ENCODE results near the gene PRAMEF5.
"Not testable (repeated sequence)": the region's sequence is repeated elsewhere in the genome, so short reads cannot be mapped to it uniquely, and the experiment has no call there.

PRAMEF5 gene

GRCh38 chr1:13247122-13247521, 6.9 kb upstream of the PRAMEF5 start:
- H3K27ac ChIP-seq; DNase-seq (ENCODE audit: low read depth, low spot score): not testable (repeated sequence)

- not testable (repeated sequence) for DNase-seq (ENCODE audit: low read depth, low spot score)
These were observed 11.1 kb downstream of the PRAMEF5 start for GRCh38 chr1:13265124-13265523.

GRCh38 chr1:13277016-13277415, 23.0 kb downstream of the PRAMEF5 start:
- not testable (repeated sequence) for H3K27ac ChIP-seq

More at GRCh38 chr1:13265124-13265523, 11.1 kb downstream of the PRAMEF5 start:
- not testable (repeated sequence) for H3K27ac ChIP-seq

GRCh38 chr1:13279617-13280016, 25.6 kb downstream of the PRAMEF5 start:
- H3K27ac ChIP-seq; DNase-seq (ENCODE audit: low read depth, low spot score): not testable (repeated sequence)

More at GRCh38 chr1:13277016-13277415, 23.0 kb downstream of the PRAMEF5 start:
- DNase-seq (ENCODE audit: low read depth, low spot score) = not testable (repeated sequence)

GRCh38 chr1:13285037-13285436, 31.0 kb downstream of the PRAMEF5 start, which contains the start of gene PRAMEF8:
Gene PRAMEF8 (minus strand): TSS chr1:13285137. CDS start chr1:13284091, 1,046 bp downstream.
- H3K27ac ChIP-seq; DNase-seq (ENCODE audit: low read depth, low spot score): not testable (repeated sequence)

GRCh38 chr1:13289030-13289429, 35.0 kb downstream of the PRAMEF5 start:
- not testable (repeated sequence) for DNase-seq (ENCODE audit: low read depth, low spot score); H3K27ac ChIP-seq

- not testable (repeated sequence) for H3K27ac ChIP-seq
These were observed 43.4 kb downstream of the PRAMEF5 start for GRCh38 chr1:13297216-13297931.

GRCh38 chr1:13298699-13299098, 44.7 kb downstream of the PRAMEF5 start:
- DNase-seq (ENCODE audit: low read depth, low spot score) = not testable (repeated sequence)

More at GRCh38 chr1:13297216-13297931, 43.4 kb downstream of the PRAMEF5 start:
- DNase-seq (ENCODE audit: low read depth, low spot score) = not testable (repeated sequence)

GRCh38 chr1:13302197-13302596, 48.2 kb downstream of the PRAMEF5 start:
- DNase-seq (ENCODE audit: low read depth, low spot score); H3K27ac ChIP-seq: not testable (repeated sequence)

More at GRCh38 chr1:13298699-13299098, 44.7 kb downstream of the PRAMEF5 start:
- not testable (repeated sequence) for H3K27ac ChIP-seq

- H3K27ac ChIP-seq; DNase-seq (ENCODE audit: low read depth, low spot score): not testable (repeated sequence)
These were observed 49.2 kb downstream of the PRAMEF5 start, which contains the start of gene PRAMEF33 for GRCh38 chr1:13303239-13303638. Gene PRAMEF33 (plus strand): TSS chr1:13303539. CDS start chr1:13305955, 2,416 bp downstream.
